CD1c-positive myeloid dendritic cell (primary cell): ENCODE measurements around the gene NAALADL2.

Experiments
- DNase-seq: peaks from one replicate; pipeline ENCODE4 v3.0.0-alpha.2; 2016; ENCODE audit errors: extremely low spot score

Gene NAALADL2

DNA sequence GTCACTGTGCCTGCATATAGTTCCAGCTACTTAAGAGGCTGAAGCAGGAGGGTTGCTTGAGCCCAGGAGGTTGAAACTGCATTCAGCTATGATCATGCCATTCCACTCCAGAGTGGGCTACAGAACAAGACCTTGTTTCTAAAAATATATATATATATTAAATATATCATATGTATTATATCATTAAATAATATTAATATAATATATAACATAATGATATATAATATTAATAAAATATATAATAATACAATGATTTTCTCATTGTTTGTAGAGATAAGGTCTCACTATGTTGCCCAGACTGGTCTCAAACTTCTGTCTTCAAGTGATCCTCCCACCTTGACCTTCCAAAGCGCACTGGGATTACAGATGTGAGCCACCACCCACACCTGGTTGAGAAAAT lies 101.8 kb downstream of the NAALADL2 start:
- DNase-seq, result no peak

- no peak for DNase-seq
Measured at GRCh38 chr3:174973465-174973864, 114.3 kb downstream of the NAALADL2 start.

GRCh38 chr3:174986685-174987084 lies 127.6 kb downstream of the NAALADL2 start:
- no peak for DNase-seq

DNA sequence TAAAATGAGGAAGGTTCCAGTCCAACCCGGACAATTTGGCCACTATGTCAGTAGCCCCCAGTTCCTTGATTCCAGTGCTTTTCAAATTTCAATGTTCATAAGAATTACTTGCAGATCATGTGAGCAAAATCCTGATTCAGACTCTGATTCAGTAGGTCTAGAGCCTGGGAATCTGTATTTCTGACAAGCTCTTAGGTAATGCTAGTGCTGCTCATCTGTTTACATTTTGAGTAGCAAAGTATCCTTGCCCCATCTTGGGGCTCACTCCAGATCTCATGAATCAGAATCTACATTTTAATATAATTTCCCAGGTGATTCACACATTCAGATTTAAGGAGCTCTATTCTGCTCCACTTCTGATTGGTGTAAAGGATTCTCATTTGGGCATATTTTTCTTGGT lies 142.0 kb downstream of the NAALADL2 start:
- DNase-seq, result no peak

DNA sequence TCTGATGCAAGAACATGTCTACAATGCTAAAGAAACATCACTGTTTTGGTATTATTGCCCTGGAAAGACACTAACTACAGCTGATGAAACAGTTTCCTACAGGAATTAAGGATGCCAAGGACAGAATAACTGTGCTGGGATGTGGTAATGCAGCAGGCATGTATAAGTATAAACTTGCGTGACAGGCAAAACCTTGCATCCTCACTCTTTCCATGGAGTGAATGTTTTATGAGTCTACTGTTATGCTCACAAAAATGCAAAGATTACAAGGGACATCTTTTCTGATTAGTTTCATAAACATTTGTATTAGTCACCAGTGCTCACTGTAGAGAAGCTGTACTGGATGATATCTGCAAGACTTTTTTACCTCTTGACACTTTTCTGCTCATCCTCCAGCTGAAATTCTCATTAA lies 143.6 kb downstream of the NAALADL2 start:
- no peak for DNase-seq

GRCh38 chr3:175003590-175003989 lies 144.5 kb downstream of the NAALADL2 start:
- no peak for DNase-seq

DNA sequence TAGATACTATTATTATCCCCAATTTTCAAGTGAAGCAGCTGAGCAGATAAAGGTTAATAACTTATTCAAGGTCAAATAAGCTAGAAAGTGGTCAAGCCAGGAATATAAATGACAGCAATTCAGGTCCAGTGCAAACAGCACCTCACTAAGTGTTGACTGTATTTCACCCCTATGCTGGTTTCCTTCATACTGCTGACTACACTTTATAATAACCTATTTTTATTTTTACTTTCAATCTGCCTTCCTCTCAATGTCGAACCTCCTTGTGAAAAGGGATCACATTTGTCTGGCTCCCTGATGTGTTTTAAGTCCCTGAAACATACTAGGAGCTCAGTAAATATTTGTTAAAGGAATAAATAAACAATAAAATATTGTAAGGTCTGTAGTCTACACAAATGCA lies 146.1 kb downstream of the NAALADL2 start:
- DNase-seq, result no peak

- DNase-seq, result no peak
Measured at GRCh38 chr3:175005881-175006280, 146.7 kb downstream of the NAALADL2 start.

DNA sequence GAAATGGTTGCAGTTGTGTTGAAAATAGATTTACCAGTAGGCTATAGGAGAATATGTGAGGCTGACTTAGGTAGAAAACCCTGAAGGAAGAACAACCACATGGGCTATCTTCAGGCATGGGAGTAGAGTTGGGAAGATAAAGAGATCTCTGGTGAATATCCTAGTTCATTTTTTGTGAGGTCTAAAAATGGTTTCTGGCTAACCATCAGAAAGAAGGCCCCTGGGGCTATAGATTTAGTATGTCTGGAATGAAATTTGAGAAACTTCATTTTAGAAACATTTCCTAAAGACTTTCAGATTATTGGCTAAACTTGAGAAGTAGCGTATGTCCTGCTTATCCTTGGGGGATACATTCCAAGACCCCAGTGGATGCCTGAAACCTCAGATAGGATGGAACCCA lies 148.2 kb downstream of the NAALADL2 start:
- no peak for DNase-seq

GRCh38 chr3:175009295-175009694 lies 150.2 kb downstream of the NAALADL2 start:
- no peak for DNase-seq

DNA sequence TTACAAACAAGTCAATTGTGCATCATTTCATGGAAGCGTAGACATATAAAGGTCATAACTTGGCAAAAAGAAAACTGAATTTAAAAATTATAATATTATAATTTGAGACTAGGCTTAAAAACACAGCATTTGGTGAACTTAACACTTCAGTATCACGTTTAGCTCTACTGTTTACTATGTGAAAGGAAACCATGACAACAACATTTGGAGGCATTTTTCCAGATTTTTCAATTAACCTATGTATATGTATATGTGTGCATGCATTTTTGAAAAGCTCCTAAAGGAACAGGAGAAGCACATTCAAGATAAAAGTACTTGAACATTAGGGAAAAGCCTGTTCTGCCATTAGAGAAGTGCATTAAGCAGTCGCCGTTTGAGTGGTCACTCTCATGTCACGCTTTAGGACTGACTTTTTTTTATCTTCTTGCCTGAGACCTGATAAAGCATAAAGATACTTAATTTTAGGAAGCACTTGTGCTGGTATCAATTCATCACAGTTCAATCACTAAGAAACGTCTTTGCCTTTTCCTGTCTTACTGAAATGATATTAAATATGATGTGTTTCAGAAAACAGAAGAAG lies 156.0 kb downstream of the NAALADL2 start:
- DNase-seq, result no peak

GRCh38 chr3:175018946-175019727 lies 160.0 kb downstream of the NAALADL2 start:
- no peak for DNase-seq

DNA sequence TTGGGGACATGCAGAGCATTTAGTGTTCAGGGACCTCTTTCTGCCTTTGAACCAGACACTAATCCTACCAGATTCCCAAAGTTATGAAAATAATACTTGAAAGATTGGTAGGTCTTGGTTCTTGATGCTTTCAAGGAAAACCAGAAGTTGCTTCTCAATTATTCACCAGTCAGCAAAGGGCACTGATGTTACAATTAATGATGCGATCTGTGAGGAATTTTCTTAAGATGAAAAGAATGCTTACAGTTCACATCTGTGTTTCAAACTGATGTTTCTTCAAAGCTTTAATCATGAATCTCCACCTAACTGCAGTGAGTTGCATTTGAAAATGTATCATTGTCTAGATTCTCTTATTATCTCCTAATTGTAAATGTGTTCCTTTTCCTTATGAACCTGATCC lies 161.0 kb downstream of the NAALADL2 start:
- no peak for DNase-seq

GRCh38 chr3:175029828-175030227 lies 170.7 kb downstream of the NAALADL2 start:
- DNase-seq, result no peak

DNA sequence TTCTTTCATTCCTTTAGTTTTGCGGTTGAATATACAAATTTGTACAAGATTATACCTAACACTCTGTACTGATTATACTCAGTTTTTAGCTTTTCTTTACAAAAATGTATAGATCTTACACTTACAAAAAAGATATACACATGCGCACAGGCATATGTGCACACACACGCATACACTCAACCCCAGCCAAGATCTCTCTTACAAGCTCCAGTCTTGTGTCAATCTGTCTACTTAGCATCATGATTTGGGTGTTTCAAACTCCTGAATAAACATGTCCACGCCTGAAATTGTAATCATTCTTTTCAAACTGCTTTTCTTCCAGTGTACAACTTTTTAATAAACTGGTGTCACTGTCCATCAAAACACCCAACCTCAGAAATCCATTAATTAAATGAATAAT lies 180.7 kb downstream of the NAALADL2 start:
- no peak for DNase-seq

GRCh38 chr3:175041369-175041768 lies 182.2 kb downstream of the NAALADL2 start:
- DNase-seq, result no peak

GRCh38 chr3:175046601-175047000 lies 187.5 kb downstream of the NAALADL2 start:
- no peak for DNase-seq

DNA sequence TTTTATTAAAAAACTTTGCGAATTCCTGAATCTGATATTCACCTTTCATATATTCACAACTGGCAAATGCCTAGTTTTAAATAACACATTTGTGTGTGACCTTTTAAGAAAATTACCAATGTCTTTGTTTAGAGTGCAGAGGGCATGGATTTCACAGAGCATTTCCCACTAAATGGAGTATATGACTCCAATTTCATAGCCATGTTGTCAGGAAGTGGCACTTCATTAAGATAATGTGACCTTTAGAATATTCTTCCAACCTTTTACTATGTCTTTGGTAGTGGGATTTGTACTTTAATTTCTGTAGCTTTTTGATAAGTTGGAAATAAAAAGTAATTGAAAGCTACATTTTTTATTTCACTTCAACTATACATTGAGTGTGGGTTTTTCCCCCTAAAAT lies 188.7 kb downstream of the NAALADL2 start:
- DNase-seq, result no peak

GRCh38 chr3:175057401-175057800 lies 198.3 kb downstream of the NAALADL2 start:
- DNase-seq, result no peak

- DNase-seq, result no peak
Measured at GRCh38 chr3:175059788-175060187, 200.7 kb downstream of the NAALADL2 start.

- DNase-seq, result no peak
Measured at GRCh38 chr3:175065497-175065896, 206.4 kb downstream of the NAALADL2 start.

GRCh38 chr3:175066617-175067415 lies 207.7 kb downstream of the NAALADL2 start:
- DNase-seq, result no peak

DNA sequence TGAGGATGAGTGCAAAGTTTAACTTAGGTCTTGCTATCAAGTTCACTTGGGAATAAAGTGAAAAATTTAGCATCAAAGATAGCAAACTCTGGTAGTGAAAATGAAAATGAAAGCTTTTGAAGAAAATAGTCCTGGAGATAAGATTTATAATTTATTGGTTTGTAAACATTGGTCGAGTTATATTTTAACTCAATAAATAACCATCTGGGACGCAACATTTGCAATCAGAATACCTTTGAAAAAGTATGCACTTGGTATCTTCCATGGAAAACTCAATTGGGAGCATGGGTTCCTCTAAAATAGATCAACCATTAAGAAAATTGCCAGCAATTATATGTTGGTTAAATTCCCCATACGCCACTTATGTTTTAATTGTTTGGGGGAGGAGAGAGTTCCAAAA lies 209.5 kb downstream of the NAALADL2 start:
- DNase-seq, result no peak
